Activated CD8-positive, alpha-beta memory T cell treated with anti-CD3 and anti-CD28 coated beads, Interleukin-2, amount 50 U/mL, for 24 hours (primary cell): ENCODE results near the gene CBX5.

ENCODE experiments used
- DNase-seq: peaks from one replicate; pipeline ENCODE4 v3.0.0-alpha.2; 2020; ENCODE audit errors: extremely low read depth

CBX5 gene

GRCh38 chr12:54222609-54223008 is 57.3 kb downstream of the CBX5 start:
- DNase-seq = no peak

GRCh38 chr12:54221402-54221984 is 58.4 kb downstream of the CBX5 start:
- no peak for DNase-seq

- DNase-seq = no peak
These were observed 59.4 kb downstream of the CBX5 start for GRCh38 chr12:54220567-54220966.

- peak; percentile 33 for DNase-seq
These were observed 59.8 kb downstream of the CBX5 start for GRCh38 chr12:54220092-54220557.

- no peak for DNase-seq
These were observed 62.1 kb downstream of the CBX5 start for GRCh38 chr12:54217774-54218241.

- DNase-seq = peak; percentile 32
These were observed 62.9 kb downstream of the CBX5 start for GRCh38 chr12:54216797-54217661.

- DNase-seq = no peak
These were observed 63.7 kb downstream of the CBX5 start for GRCh38 chr12:54215989-54216796.

- peak; percentile 69 for DNase-seq
These were observed 65.1 kb downstream of the CBX5 start for GRCh38 chr12:54214553-54215406.

GRCh38 chr12:54213079-54213478 is 66.8 kb downstream of the CBX5 start:
- DNase-seq = no peak

- no peak for DNase-seq
These were observed 68.0 kb downstream of the CBX5 start for GRCh38 chr12:54211920-54212319.

- no peak for DNase-seq
These were observed 69.5 kb downstream of the CBX5 start for GRCh38 chr12:54210400-54210790.

- no peak for DNase-seq
These were observed 71.3 kb downstream of the CBX5 start for GRCh38 chr12:54208591-54208990.

- peak; percentile 36 for DNase-seq
These were observed 72.2 kb downstream of the CBX5 start for GRCh38 chr12:54207539-54208294.

- DNase-seq = no peak
These were observed 73.1 kb downstream of the CBX5 start for GRCh38 chr12:54206791-54207190.

- DNase-seq = no peak
These were observed 75.6 kb downstream of the CBX5 start for GRCh38 chr12:54204316-54204715.

- DNase-seq = peak; percentile 23
These were observed 78.7 kb downstream of the CBX5 start for GRCh38 chr12:54201001-54201794.

GRCh38 chr12:54200412-54200811 is 79.5 kb downstream of the CBX5 start:
- DNase-seq = no peak

- no peak for DNase-seq
These were observed 80.0 kb downstream of the CBX5 start for GRCh38 chr12:54199917-54200316.

- DNase-seq = no peak
These were observed 80.9 kb downstream of the CBX5 start for GRCh38 chr12:54199034-54199433.

GRCh38 chr12:54197431-54197909 is 82.5 kb downstream of the CBX5 start:
- no peak for DNase-seq
